Coronary artery (tissue), 2 donors: ENCODE measurements around the gene SRGAP2B.
"Not testable (repeated sequence)": the region's sequence is repeated elsewhere in the genome, so short reads cannot be mapped to it uniquely, and the experiment has no call there.

ENCODE experiments used
- DNase-seq: peaks from one replicate; pipeline ENCODE4 v3.0.0-alpha.2; 2017; ENCODE audit warnings: low spot score
- H3K27ac ChIP-seq, 2 donors: fragments of 200-600 bp; sonication (generic); one replicate each; pipeline ENCODE4 v1.5.1; 2016 to 2019
- H3K4me3 ChIP-seq: fragments of 200-600 bp; sonication (generic); 2 replicates; pipeline ENCODE4 v1.5.1; 2016; ENCODE audit warnings: mild to moderate bottlenecking, moderate library complexity

SRGAP2B gene

GRCh38 chr1:145008388-145008787, 86.7 kb downstream of the SRGAP2B start:
- H3K4me3 ChIP-seq, DNase-seq, H3K27ac ChIP-seq: not testable (repeated sequence)

GRCh38 chr1:145005142-145005541, 90.0 kb downstream of the SRGAP2B start:
- not testable (repeated sequence) for DNase-seq, H3K27ac ChIP-seq, H3K4me3 ChIP-seq

- H3K4me3 ChIP-seq, DNase-seq, H3K27ac ChIP-seq: not testable (repeated sequence)
Measured at GRCh38 chr1:145001381-145001780, 93.7 kb downstream of the SRGAP2B start.

GRCh38 chr1:145000743-145001326, 94.3 kb downstream of the SRGAP2B start:
- H3K27ac ChIP-seq, DNase-seq, H3K4me3 ChIP-seq: not testable (repeated sequence)

GRCh38 chr1:145000074-145000742, 94.9 kb downstream of the SRGAP2B start:
- H3K27ac ChIP-seq, H3K4me3 ChIP-seq, DNase-seq: not testable (repeated sequence)

GRCh38 chr1:144998981-144999273, 96.2 kb downstream of the SRGAP2B start:
- H3K4me3 ChIP-seq, DNase-seq, H3K27ac ChIP-seq: not testable (repeated sequence)

- not testable (repeated sequence) for DNase-seq, H3K4me3 ChIP-seq, H3K27ac ChIP-seq
Measured at GRCh38 chr1:144998134-144998980, 96.8 kb downstream of the SRGAP2B start.

GRCh38 chr1:144995833-144996410, 99.2 kb downstream of the SRGAP2B start:
- not testable (repeated sequence) for H3K4me3 ChIP-seq, DNase-seq, H3K27ac ChIP-seq

- not testable (repeated sequence) for H3K4me3 ChIP-seq, H3K27ac ChIP-seq, DNase-seq
Measured at GRCh38 chr1:144992915-144993314, 102.2 kb downstream of the SRGAP2B start.

- not testable (repeated sequence) for DNase-seq, H3K4me3 ChIP-seq, H3K27ac ChIP-seq
Measured at GRCh38 chr1:144990611-144991010, 104.5 kb downstream of the SRGAP2B start.

- DNase-seq, H3K4me3 ChIP-seq, H3K27ac ChIP-seq: not testable (repeated sequence)
Measured at GRCh38 chr1:144987131-144987530, 108.0 kb downstream of the SRGAP2B start.

- H3K27ac ChIP-seq, H3K4me3 ChIP-seq, DNase-seq: not testable (repeated sequence)
Measured at GRCh38 chr1:144986171-144986860, 108.8 kb downstream of the SRGAP2B start.

GRCh38 chr1:144985550-144986170, 109.5 kb downstream of the SRGAP2B start:
- DNase-seq, H3K4me3 ChIP-seq, H3K27ac ChIP-seq: not testable (repeated sequence)

- not testable (repeated sequence) for DNase-seq, H3K4me3 ChIP-seq, H3K27ac ChIP-seq
Measured at GRCh38 chr1:144982802-144983525, 112.2 kb downstream of the SRGAP2B start.

- not testable (repeated sequence) for H3K27ac ChIP-seq, DNase-seq, H3K4me3 ChIP-seq
Measured at GRCh38 chr1:144981157-144981556, 114.0 kb downstream of the SRGAP2B start.

- not testable (repeated sequence) for H3K4me3 ChIP-seq
Measured at GRCh38 chr1:144979960-144980595, 115.0 kb downstream of the SRGAP2B start.

GRCh38 chr1:144977856-144978255, 117.3 kb downstream of the SRGAP2B start:
- not testable (repeated sequence) for H3K27ac ChIP-seq, H3K4me3 ChIP-seq, DNase-seq

More at GRCh38 chr1:144979960-144980595, 115.0 kb downstream of the SRGAP2B start:
- H3K27ac ChIP-seq, DNase-seq: not testable (repeated sequence)
